SKM-1 (cell line): ENCODE results near the gene BMPR1A.

Experiments
- DNase-seq: peaks from one replicate; lab custom pipeline; 2025; ENCODE audit not compliant: unreplicated experiment; lab: John Stamatoyannopoulos, UW

BMPR1A gene

GRCh38 chr10:86756511-86757112 lies at the start of gene BMPR1A:
TSS of gene BMPR1A (plus strand) at chr10:86756619. CDS start at chr10:86876019, 119,400 bp downstream.
- DNase-seq, result no peak

- DNase-seq, result no peak
Observed at GRCh38 chr10:86706977-86707376, 49.4 kb upstream of the BMPR1A start.

GRCh38 chr10:86707505-86707904 lies 48.9 kb upstream of the BMPR1A start:
- DNase-seq, result no peak

DNA sequence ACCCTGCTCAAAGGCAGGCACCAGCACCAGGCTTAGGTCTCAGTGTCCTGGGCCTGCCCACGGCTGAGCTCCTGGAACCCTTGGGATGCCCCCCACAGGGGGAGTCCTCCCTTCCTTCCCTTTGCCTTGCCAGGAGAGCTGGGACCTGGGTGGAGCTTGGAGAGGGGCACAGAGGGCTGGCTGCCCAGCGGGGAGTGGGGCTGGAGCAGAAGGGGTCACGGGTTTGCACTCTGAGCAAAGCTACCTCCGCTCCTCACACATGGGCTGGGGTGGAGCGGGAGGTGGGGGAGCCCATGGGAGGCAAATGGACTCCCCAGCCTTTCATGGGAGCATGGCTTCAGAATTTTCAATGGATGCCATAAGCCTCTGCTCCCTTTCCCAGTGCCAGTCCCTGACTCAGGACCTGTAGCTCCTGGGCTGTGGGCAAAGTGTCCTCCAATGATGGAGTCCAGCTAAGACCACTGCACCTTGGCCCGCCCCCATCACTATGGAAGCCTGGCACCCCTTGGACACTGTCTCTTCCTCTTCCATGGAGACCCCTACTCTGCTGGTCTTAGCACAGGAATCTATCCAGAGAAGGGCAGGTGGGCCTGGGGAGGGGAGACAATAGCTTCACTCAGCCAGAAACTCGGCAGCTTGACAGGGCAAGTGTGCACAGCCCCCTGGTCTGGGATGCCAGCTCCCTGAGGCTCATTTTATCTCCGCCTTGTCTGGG lies 48.2 kb upstream of the BMPR1A start:
- DNase-seq, result no peak

GRCh38 chr10:86708783-86709380 lies 47.5 kb upstream of the BMPR1A start:
- DNase-seq, result no peak

- DNase-seq, result no peak
Observed at GRCh38 chr10:86709396-86710185, 46.8 kb upstream of the BMPR1A start.

- DNase-seq, result peak; percentile 72
Observed at GRCh38 chr10:86710987-86711512, 45.4 kb upstream of the BMPR1A start.

GRCh38 chr10:86711513-86712316 lies 44.7 kb upstream of the BMPR1A start:
- no peak for DNase-seq

DNA sequence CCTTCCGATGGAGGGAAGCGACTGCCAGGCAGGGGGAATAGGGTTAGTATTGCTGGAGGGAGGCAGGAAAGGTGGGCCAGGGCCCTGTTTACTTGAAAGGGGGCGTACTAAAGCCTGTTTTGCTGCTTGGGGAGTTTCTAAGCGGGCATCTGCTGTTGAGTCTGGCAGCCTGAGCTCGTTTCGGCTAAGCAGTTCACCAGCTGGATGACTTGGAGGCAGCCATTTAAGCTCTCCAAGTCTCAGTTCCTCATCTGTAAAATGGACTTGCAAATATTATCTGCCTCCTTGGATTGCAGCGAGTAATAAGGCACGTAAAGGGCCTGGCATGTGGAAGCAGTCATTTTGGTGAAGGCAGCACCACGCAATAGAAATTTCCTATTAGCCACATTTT lies 44.1 kb upstream of the BMPR1A start:
- DNase-seq, result no peak

- DNase-seq, result no peak
Observed at GRCh38 chr10:86715156-86715795, 41.1 kb upstream of the BMPR1A start.

DNA sequence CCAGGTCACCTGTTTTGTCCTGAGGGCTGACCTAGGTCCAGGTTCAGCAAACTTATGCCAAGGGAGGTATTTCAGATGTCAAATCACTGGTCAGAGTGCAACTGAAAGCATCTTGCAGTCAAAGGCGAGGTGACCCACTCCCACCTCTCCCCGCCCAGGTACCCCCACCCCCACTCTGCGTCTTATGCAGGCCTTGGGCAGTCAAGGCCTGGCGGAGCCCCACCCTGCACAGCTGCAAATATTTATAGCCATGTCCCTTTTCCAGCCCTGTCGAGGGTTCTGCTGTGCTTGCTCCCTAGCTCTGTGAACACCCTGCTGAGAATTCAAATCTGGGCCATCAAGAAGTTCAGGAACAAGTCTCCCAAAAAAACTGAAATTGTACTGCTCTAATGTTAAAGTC lies 40.6 kb upstream of the BMPR1A start:
- no peak for DNase-seq

DNA sequence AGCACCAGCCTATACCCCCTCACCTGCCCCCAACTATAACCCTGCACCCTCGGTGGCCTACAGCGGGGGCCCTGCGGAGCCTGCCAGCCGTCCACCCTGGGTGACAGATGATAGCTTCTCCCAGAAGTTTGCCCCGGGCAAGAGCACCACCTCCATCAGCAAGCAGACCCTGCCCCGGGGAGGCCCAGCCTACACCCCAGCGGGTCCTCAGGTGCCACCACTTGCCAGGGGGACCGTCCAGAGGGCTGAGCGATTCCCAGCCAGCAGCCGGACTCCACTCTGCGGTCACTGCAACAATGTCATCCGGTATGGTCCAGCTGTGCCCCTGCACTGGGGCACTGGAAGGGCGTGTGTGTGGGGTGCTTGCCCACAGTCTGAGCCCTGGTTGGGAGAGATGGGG lies 40.0 kb upstream of the BMPR1A start:
- DNase-seq, result no peak

GRCh38 chr10:86718556-86718955 lies 37.9 kb upstream of the BMPR1A start:
- DNase-seq, result no peak

- DNase-seq, result no peak
Observed at GRCh38 chr10:86721232-86721631, 35.2 kb upstream of the BMPR1A start.

DNA sequence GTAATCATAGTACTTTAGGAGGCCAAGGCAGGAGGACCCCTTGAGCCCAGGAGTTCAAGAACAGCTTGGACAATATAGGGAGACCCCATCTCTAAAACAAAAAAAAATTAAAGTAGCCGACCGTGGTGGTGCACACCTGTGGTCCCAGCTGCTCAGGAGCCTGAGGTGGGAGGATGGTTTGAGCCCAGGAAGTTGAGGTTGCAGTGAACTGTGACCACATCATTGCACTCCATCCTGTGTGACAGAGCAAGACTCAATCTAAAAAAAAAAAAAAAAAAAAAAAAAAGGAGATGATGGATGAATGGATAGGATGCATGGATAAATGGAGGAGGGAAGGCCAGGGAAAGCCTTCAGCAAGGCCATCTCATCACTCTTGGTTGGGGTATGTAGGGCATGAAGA lies 33.4 kb upstream of the BMPR1A start:
- DNase-seq, result no peak

DNA sequence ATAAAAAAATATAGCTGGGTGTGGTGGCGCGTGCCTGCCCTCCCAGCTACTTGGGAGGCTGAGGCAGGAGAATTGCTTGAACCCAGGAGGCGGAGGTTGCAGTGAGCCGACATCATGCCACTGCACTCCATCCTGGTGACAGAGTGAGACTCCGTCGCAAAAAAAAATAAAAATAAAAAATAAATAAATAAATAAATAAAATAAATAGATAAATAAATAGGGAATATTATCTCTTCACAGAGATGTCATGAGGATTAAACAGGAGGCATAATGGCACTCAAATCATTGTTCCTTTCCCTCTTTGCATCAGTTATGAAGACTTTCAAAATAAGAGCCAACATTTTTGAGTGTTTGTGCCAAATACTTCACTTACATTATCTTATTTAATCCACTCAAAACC lies 32.0 kb upstream of the BMPR1A start:
- no peak for DNase-seq

DNA sequence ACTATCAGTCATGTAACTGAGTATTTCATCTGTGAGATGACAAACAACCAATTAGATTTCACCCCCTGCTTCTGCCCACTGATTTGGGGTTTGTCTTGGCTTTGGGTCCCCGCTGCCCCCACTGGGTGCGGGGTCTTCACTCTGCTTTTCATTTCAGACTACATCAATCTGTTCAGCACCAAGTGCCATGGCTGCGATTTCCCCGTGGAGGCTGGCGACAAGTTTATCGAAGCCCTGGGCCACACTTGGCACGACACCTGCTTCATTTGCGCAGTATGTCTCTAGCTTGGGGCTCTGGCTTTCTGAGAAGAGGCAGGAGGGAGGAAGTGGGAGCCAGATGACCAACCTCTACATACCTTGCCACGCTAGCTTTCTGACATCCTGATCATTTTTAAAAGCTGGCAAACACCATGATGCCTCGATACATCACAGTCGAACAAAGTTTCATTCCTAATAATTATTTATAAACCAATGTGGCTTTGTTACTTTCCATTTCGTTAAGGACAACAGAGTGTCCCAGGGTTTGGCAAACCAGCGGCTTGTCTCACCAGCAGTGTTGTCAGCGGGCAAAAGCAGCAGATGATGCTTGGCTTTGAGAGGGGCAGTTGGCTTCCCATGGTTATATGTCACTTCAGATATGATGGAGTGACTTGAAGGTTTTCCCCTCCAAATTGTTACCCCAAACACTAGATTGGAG lies 30.3 kb upstream of the BMPR1A start:
- no peak for DNase-seq

GRCh38 chr10:86726677-86726999 lies 29.8 kb upstream of the BMPR1A start:
- no peak for DNase-seq

GRCh38 chr10:86727470-86727869 lies 28.9 kb upstream of the BMPR1A start:
- DNase-seq, result no peak

- DNase-seq, result no peak
Observed at GRCh38 chr10:86728056-86728455, 28.4 kb upstream of the BMPR1A start.
